Mesothelial cell of epicardium (in vitro differentiated cells): ENCODE measurements around the gene SLC25A22. TPM values are rescaled to one million over a fixed set of nuclear protein-coding genes. Genes with fewer than 3 reads are reported as not detected.

Experiments
- total RNA-seq: library from RNA; stranded (reverse); gene quantifications from 3 replicates; pipeline ENCODE4 v1.2.1, GENCODE V29; 2021

SLC25A22 gene
- total RNA-seq, 1 donor from 2014 or later = 34.3 TPM

Other genes with a start within 250 kb of the SLC25A22 start
- 16.5 to 17.4 TPM (median 16.6 TPM) in 3 replicates for gene LMNTD2, start 237.5 kb downstream of the SLC25A22 start, total RNA-seq
- 29.3 to 32.3 TPM (median 32.1 TPM) in 3 replicates for gene RASSF7, start 237.3 kb downstream of the SLC25A22 start, total RNA-seq
- 48.2 to 51.1 TPM (median 49.7 TPM) in 3 replicates for gene PHRF1, start 221.8 kb downstream of the SLC25A22 start, total RNA-seq
- 20.8 to 24.5 TPM (median 21.9 TPM) in 3 replicates for gene IRF7, start 182.3 kb downstream of the SLC25A22 start, total RNA-seq
- 0.27 to 0.58 TPM (median 0.34 TPM) in 3 replicates for gene CDHR5, start 173.3 kb downstream of the SLC25A22 start, total RNA-seq
- gene SCT, start 171.1 kb downstream of the SLC25A22 start, total RNA-seq = 1.2 to 1.7 TPM (median 1.3 TPM) in 3 replicates
- gene DRD4, start 161.0 kb downstream of the SLC25A22 start, total RNA-seq = 2.1 to 3.1 TPM (median 2.5 TPM) in 3 replicates
- gene DEAF1, start 103.1 kb downstream of the SLC25A22 start, total RNA-seq = 59.6 to 64.9 TPM (median 64.0 TPM) in 3 replicates
- 25.7 to 30.7 TPM (median 28.7 TPM) in 3 replicates for gene TMEM80, start 102.5 kb downstream of the SLC25A22 start, total RNA-seq
- 105 to 112 TPM (median 111 TPM) in 3 replicates for gene EPS8L2, start 92.0 kb downstream of the SLC25A22 start, total RNA-seq
- 86.9 to 97.5 TPM (median 89.7 TPM) in 3 replicates for gene TALDO1, start 50.8 kb downstream of the SLC25A22 start, total RNA-seq
- gene GATD1, start 20.8 kb downstream of the SLC25A22 start, total RNA-seq = 81.1 to 91.2 TPM (median 83.9 TPM) in 3 replicates
- gene CEND1, start 8.2 kb downstream of the SLC25A22 start, total RNA-seq = not detected in 3 replicates
- 40.1 to 43.7 TPM (median 43.1 TPM) in 3 replicates for gene PIDD1, start 7.0 kb upstream of the SLC25A22 start, total RNA-seq
- gene RPLP2, start 11.7 kb upstream of the SLC25A22 start, total RNA-seq = 1,651 to 1,738 TPM (median 1,657 TPM) in 3 replicates
- 41.3 to 50.9 TPM (median 50.0 TPM) in 3 replicates for gene PNPLA2, start 20.6 kb upstream of the SLC25A22 start, total RNA-seq
- 9.9 to 10.6 TPM (median 10.0 TPM) in 3 replicates for gene CRACR2B, start 29.6 kb upstream of the SLC25A22 start, total RNA-seq
- gene CD151, start 34.7 kb upstream of the SLC25A22 start, total RNA-seq = 125 to 142 TPM (median 140 TPM) in 3 replicates
- 78.7 to 80.2 TPM (median 79.8 TPM) in 3 replicates for gene POLR2L, start 44.2 kb upstream of the SLC25A22 start, total RNA-seq
- 94.1 to 98.8 TPM (median 96.6 TPM) in 3 replicates for gene TSPAN4, start 44.6 kb upstream of the SLC25A22 start, total RNA-seq
- 88.3 to 95.9 TPM (median 95.4 TPM) in 3 replicates for gene CHID1, start 112.5 kb upstream of the SLC25A22 start, total RNA-seq
- 74.9 to 89.1 TPM (median 86.6 TPM) in 3 replicates for gene AP2A2, start 127.6 kb upstream of the SLC25A22 start, total RNA-seq
- gene MUC6, start 238.4 kb upstream of the SLC25A22 start, total RNA-seq = not detected in 3 replicates